ENCODE results near the gene PLPP4. TPM values are rescaled to one million over a fixed set of nuclear protein-coding genes. Genes with fewer than 3 reads are reported as not detected.

The PLPP4 gene
- total and polyA plus RNA-seq, 10 of the 15 experiments (the other 5 are each of a cell fraction or from before 2014, with no cell fraction given) = 0.08 to 3.1 (median 0.26) TPM; not detected in 3

- H3K36me3 ChIP-seq (ENCODE audit: control insufficient read depth in 2 of 2, insufficient read depth in 2 of 2, low read length in 1 of 2) = no peaks in the 10 kb centered on the region
- DNase-seq (ENCODE audit: low read depth, low spot score) (no peak), ATAC-seq (no peak), FAIRE-seq (no peak)
- no peaks in the 10 kb centered on the region for H4K20me1 ChIP-seq (ENCODE audit: control insufficient read depth, insufficient read depth)
- H3K27me3 ChIP-seq (replicated peaks in 1 of 2; ENCODE audit: control insufficient read depth in 2 of 2, insufficient read depth in 2 of 2, low read length in 1 of 2) = peaks cover 0 to 2% of the 10 kb centered on the region in 2 experiments; a peak in 1 of 4 replicates
- H2AFZ ChIP-seq (ENCODE audit: control insufficient read depth, low read depth, low read length) = no peak overlapping the region
- ChIA-PET CTCF (no interaction called here), RAD21 (ENCODE audit: unreplicated experiment) (no interaction called here), SMC1A (ENCODE audit: uncharacterized antibody, unreplicated experiment) (no interaction called here), POLR2A (no interaction called here)
- in situ Hi-C loops (cut with MboI) = no loop called here
- H3K27ac ChIP-seq (ENCODE audit: control insufficient read depth, insufficient read depth) = no peak overlapping the region
- H3K4me3 ChIP-seq = no peak overlapping the region
- 20% methylated on average over 2 of the region's 2 CpGs for WGBS (ENCODE audit: insufficient coverage, insufficient replicate concordance, low lambda C conversion rate, missing lambda C conversion rate)
- no peaks in the 10 kb centered on the region for H3K79me2 ChIP-seq (ENCODE audit: control insufficient read depth, insufficient read depth, low read length)
- no TSS peak for BruUV-seq (replicated peaks)
- H3K9ac ChIP-seq (ENCODE audit: control insufficient read depth, insufficient read depth, low read length) = no peak overlapping the region
- H3K4me2 ChIP-seq (ENCODE audit: control insufficient read depth, insufficient read depth) = no peak overlapping the region
- intact Hi-C loops (cut with micrococcal nuclease; ENCODE audit: unreplicated experiment) = no loop called here
- no peaks in the 10 kb centered on the region for H3K9me3 ChIP-seq (replicated peaks; ENCODE audit: control insufficient read depth, insufficient read depth, low read length)
- no peaks in the 10 kb centered on the region for H3K4me1 ChIP-seq (ENCODE audit: control insufficient read depth, insufficient read depth, low read length)
- TF ChIP-seq, protein P1, sequence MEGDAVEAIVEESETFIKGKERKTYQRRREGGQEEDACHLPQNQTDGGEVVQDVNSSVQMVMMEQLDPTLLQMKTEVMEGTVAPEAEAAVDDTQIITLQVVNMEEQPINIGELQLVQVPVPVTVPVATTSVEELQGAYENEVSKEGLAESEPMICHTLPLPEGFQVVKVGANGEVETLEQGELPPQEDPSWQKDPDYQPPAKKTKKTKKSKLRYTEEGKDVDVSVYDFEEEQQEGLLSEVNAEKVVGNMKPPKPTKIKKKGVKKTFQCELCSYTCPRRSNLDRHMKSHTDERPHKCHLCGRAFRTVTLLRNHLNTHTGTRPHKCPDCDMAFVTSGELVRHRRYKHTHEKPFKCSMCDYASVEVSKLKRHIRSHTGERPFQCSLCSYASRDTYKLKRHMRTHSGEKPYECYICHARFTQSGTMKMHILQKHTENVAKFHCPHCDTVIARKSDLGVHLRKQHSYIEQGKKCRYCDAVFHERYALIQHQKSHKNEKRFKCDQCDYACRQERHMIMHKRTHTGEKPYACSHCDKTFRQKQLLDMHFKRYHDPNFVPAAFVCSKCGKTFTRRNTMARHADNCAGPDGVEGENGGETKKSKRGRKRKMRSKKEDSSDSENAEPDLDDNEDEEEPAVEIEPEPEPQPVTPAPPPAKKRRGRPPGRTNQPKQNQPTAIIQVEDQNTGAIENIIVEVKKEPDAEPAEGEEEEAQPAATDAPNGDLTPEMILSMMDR (IDR thresholded peaks at IDR 0.05 in 2 of 3, conservative IDR thresholded peaks at IDR 0.05 in 1 of 3; ENCODE audit: control insufficient read depth in 2 of 3, extremely low read depth in 1 of 3, insufficient read depth in 1 of 3, low read depth in 3 of 3, low read length in 3 of 3) = no peak
- TF ChIP-seq CBX5 (IDR thresholded peaks at IDR 0.05; ENCODE audit: low read depth) (no peak), WRNIP1 (IDR thresholded peaks at IDR 0.05; ENCODE audit: borderline replicate concordance, low read depth, low read length) (no peak), ZBTB4 (CRISPR knock-in tag; IDR thresholded peaks at IDR 0.05) (no peak), MYC (IDR thresholded peaks at IDR 0.05; ENCODE audit: insufficient read depth, insufficient read length, insufficient replicate concordance, low read length, severe bottlenecking) (no peak), ESRRA (IDR thresholded peaks at IDR 0.05; ENCODE audit: low read length) (no peak), ZNF384 (IDR thresholded peaks at IDR 0.05; ENCODE audit: borderline replicate concordance, low read depth, low read length) (no peak), PAX5 (IDR thresholded peaks at IDR 0.05; ENCODE audit: borderline replicate concordance, low read depth, low read length) (no peak), NFIC (IDR thresholded peaks at IDR 0.05; ENCODE audit: low read depth, low read length) (no peak)
- TF ChIP-seq, protein P2, sequence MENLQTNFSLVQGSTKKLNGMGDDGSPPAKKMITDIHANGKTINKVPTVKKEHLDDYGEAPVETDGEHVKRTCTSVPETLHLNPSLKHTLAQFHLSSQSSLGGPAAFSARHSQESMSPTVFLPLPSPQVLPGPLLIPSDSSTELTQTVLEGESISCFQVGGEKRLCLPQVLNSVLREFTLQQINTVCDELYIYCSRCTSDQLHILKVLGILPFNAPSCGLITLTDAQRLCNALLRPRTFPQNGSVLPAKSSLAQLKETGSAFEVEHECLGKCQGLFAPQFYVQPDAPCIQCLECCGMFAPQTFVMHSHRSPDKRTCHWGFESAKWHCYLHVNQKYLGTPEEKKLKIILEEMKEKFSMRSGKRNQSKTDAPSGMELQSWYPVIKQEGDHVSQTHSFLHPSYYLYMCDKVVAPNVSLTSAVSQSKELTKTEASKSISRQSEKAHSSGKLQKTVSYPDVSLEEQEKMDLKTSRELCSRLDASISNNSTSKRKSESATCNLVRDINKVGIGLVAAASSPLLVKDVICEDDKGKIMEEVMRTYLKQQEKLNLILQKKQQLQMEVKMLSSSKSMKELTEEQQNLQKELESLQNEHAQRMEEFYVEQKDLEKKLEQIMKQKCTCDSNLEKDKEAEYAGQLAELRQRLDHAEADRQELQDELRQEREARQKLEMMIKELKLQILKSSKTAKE (IDR thresholded peaks at IDR 0.05; ENCODE audit: low read depth, poor library complexity, severe bottlenecking) = no peak
- TF ChIP-seq, protein P3, sequence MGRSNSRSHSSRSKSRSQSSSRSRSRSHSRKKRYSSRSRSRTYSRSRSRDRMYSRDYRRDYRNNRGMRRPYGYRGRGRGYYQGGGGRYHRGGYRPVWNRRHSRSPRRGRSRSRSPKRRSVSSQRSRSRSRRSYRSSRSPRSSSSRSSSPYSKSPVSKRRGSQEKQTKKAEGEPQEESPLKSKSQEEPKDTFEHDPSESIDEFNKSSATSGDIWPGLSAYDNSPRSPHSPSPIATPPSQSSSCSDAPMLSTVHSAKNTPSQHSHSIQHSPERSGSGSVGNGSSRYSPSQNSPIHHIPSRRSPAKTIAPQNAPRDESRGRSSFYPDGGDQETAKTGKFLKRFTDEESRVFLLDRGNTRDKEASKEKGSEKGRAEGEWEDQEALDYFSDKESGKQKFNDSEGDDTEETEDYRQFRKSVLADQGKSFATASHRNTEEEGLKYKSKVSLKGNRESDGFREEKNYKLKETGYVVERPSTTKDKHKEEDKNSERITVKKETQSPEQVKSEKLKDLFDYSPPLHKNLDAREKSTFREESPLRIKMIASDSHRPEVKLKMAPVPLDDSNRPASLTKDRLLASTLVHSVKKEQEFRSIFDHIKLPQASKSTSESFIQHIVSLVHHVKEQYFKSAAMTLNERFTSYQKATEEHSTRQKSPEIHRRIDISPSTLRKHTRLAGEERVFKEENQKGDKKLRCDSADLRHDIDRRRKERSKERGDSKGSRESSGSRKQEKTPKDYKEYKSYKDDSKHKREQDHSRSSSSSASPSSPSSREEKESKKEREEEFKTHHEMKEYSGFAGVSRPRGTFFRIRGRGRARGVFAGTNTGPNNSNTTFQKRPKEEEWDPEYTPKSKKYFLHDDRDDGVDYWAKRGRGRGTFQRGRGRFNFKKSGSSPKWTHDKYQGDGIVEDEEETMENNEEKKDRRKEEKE (IDR thresholded peaks at IDR 0.05) = no peak
Measured at GRCh38 chr10:120465138-120465537, 8.1 kb downstream of the PLPP4 start.

Measured in GM12878 (cell line).